Measurements from ENCODE around the gene TOR1AIP2. TPM values are rescaled to one million over a fixed set of nuclear protein-coding genes. Genes with fewer than 3 reads are reported as not detected.
"Not testable (repeated sequence)": the region's sequence is repeated elsewhere in the genome, so short reads cannot be mapped to it uniquely, and the experiment has no call there.

The TOR1AIP2 gene
- total RNA-seq, 4 donors from 2014 or later = 65.9 to 138 (median 86.1) TPM

DNA sequence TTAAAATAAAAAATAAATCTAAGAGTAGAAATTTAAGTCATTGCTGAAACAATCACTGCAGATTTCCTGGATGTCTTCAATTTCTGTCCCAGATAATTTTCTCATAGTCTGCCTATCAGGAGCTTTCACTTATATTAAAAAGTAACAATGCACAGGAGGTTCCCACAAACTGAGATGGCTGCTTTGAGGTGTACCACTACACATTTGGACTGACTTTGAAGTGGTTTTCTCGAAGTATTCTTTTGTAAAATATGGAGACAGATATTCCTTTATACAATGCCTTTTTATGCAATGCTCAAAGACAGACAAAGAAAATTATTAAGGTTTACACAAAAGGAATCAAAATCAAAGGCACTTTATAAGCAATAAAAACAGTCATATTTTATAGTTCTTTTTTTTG, 24.5 kb downstream of the TOR1AIP2 start:
- ATAC-seq (ENCODE audit: low FRiP score) (no peak), DNase-seq (ENCODE audit: low spot score) (no peak)
- TF ChIP-seq, protein P1, sequence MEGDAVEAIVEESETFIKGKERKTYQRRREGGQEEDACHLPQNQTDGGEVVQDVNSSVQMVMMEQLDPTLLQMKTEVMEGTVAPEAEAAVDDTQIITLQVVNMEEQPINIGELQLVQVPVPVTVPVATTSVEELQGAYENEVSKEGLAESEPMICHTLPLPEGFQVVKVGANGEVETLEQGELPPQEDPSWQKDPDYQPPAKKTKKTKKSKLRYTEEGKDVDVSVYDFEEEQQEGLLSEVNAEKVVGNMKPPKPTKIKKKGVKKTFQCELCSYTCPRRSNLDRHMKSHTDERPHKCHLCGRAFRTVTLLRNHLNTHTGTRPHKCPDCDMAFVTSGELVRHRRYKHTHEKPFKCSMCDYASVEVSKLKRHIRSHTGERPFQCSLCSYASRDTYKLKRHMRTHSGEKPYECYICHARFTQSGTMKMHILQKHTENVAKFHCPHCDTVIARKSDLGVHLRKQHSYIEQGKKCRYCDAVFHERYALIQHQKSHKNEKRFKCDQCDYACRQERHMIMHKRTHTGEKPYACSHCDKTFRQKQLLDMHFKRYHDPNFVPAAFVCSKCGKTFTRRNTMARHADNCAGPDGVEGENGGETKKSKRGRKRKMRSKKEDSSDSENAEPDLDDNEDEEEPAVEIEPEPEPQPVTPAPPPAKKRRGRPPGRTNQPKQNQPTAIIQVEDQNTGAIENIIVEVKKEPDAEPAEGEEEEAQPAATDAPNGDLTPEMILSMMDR (IDR thresholded peaks at IDR 0.05) = no peak

DNA sequence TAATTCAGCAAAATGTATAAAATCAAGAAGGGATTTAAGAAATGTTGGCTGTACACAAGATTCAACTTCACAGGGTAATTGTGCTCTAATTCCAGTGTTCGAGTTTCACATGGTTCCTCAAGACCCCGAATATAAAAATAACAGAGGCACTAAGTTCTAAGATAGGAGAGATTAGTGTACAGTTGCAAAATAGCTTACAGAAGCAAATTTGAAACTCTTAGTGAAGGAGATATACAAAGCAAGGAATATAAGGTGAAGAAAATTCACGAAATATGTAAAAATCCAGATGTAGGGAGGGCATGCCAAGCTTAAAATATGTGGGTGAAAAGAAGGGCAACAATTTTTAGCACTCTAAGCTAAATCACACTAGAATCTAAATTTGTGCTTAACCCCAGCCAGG, 29.4 kb downstream of the TOR1AIP2 start:
- DNase-seq (ENCODE audit: low spot score) (no peak), ATAC-seq (ENCODE audit: low FRiP score) (no peak)
- TF ChIP-seq, protein P1 (IDR thresholded peaks at IDR 0.05) = no peak

DNA sequence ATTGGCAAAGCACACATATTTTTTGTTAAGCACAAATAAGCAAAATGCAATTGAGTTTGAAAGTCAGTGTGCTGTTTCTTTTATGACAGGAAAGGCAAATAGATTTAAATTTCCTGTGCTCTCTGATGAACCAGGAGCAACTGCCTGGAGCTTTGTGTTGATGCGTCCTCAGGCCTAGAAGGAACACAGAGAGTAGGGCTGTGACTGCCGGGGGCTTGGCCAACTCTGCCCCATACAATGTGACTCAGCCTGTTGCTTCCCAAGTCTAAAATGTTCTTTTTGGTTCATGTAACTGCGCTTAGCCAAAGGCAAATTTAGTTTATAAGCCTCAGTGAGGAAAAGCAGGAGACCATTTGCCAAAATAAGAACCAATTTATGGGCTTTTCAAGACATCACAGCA, 37.5 kb downstream of the TOR1AIP2 start:
- DNase-seq (ENCODE audit: low spot score) = no peak
- no peak for ATAC-seq (ENCODE audit: low FRiP score)
- TF ChIP-seq, protein P1 (IDR thresholded peaks at IDR 0.05) = no peak

DNA sequence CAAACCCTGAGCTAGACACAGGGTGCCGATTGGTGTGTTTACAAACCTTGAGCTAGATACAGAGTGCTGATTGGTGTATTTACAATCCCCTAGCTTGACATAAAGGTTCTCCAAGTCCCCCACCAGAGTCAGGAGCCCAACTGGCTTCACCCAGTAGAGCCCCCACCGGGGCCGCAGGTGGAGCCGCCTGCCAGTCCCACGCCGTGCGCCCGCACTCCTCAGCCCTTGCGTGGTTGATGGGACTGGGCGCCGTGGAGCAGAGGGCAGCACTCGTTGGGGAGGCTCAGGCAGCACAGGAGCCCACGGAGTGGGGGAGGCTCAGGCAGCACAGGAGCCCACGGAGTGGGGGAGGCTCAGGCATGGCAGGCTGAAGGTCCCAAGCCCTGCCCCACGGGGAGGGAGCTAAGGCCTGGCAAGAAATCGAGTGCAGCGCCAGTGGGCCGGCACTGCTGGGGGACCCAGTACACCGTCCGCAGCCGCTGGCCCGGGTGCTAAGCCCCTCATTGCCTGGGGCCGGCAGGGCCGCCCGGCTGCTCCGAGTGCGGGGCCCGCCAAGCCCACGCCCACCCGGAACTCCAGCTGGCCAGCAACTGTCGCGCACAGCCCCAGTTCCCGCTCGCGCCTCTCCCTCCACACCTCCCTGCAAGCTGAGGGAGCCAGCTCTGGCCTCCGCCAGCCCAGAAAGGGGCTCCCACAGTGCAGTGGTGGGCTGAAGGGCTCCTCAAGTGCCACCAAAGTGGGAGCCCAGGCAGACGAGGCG, 40.7 kb downstream of the TOR1AIP2 start:
- not testable (repeated sequence) for ATAC-seq (ENCODE audit: low FRiP score); DNase-seq (ENCODE audit: low spot score)

DNA sequence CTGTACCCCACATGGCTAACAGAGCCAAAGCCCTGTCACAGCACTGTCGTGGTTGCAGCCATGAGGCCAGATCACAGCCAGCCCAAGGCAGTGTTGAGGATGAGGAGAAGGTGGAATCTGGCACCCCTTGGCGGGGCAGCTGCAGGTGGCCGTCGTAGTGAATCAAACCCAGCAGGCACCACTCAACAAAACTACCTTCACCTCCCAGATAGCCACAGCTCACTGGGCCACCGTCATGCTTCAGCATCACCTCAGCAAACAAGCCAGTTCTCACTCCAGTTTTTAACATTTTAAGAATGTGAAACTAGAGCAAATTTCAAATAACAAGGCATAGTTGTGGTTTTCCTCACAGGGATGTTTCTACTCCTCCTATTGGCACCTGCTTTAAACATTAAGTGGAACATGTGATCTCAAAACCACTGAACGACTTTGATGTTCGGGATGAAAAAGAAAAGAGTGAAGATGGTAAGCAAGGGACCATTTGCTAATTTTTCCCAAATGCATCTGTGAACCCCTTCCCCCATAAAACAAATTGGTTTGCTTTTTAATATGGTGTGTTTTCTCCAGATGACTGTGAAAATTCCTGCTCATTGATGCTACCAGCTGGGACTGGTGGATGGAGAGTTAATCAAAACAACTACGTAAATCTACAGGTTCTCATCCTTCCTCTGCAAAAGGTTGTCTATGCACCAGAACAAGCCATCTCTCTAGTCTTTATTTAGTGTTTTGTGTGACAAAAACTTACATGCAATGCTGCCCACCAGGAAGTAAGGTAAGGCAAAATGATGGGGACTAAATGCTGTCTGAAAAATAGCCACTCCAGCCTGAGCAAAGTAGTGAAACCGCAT, 45.5 kb downstream of the TOR1AIP2 start:
- TF ChIP-seq, protein P1 (IDR thresholded peaks at IDR 0.05) = no peak
- no peak for DNase-seq (ENCODE audit: low spot score)
- ATAC-seq (ENCODE audit: low FRiP score) = no peak

DNA sequence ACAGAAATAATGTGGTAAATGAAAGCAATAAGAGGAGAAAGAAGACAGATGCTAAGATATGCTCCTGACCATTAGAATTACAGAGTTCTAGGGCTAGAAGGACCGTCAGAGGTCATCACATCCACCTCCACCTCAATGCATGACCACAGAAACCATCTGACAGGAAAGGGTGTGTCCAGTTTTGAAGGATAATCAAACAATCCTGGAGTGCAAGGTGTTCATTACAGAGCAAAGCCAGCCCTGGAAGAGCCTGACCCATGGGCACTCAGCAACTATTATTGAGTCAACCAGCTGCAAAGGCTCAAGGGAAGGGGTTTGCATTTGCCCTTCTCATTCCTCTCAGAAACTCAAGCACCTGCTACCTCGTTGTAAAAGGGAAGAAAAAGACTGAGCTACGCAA, 46.4 kb downstream of the TOR1AIP2 start:
- TF ChIP-seq, protein P1 (IDR thresholded peaks at IDR 0.05) = no peak
- no peak for DNase-seq (ENCODE audit: low spot score)
- no peak for ATAC-seq (ENCODE audit: low FRiP score)

DNA sequence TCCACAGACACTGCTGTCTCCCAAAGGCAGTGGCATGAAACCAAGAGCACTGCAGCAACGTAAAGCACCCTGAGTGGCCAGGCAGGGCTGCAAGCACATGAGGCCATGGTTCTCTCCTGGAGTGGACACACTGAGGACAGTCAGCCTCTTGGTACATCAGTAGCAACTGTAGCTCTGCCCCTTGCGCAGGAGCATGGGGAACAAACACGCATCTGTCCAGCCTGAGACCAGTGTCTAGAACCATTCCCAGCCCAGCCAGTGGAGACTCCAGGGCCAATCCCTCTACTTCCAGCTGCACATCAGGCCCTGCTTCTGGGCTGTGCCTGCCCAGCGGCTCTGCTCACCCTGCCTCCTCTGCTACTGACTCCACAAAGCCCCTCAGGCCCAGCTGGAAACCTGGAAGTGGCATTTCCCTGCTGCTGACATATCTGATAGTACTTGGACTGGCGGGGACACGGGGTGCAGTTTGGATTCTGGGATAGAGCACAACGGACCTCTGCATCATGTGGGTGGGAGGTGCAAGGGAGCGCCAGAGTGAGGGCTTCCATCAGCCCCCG, 49.0 kb downstream of the TOR1AIP2 start:
- TF ChIP-seq, protein P1 (IDR thresholded peaks at IDR 0.05) = no peak
- ATAC-seq (ENCODE audit: low FRiP score) (no peak), DNase-seq (ENCODE audit: low spot score) (no peak)
